HCT116 (cell line): Measurements from ENCODE around the gene DCTN3. TPM values are rescaled to one million over a fixed set of nuclear protein-coding genes. Genes with fewer than 3 reads are reported as not detected.

Experiments
- ATAC-seq: fragments of 200-7000 bp; cut with Tn5 transposase; 2 replicates; pipeline ENCODE4 v1.9.1; 2020; ENCODE audit warnings: mild to moderate bottlenecking, moderate library complexity
- BruUV-seq: library from RNA; stranded (reverse); fragments of 400-500 nt; replicated peaks from 2 replicates; lab custom pipeline; 2021; lab: Mats Ljungman, UMichigan
- CTCF ChIA-PET: fragments of 300-600 bp; sonication (Branson Sonifier 250); formaldehyde crosslinking; loops from one replicate; lab custom pipeline; 2021; ENCODE audit warnings: antibody characterized with exemption; lab: Charles Lee
- POLR2A ChIA-PET: fragments of 300-600, 350-600 bp; sonication (Branson Sonifier 250); formaldehyde crosslinking; loops from one replicate; lab custom pipeline; 2021; ENCODE audit warnings: antibody characterized with exemption; lab: Charles Lee
- RAD21 ChIA-PET, 2 experiments: fragments of 300-600 bp; sonication (Branson Sonifier 250); formaldehyde crosslinking; loops; one replicate each; lab custom pipeline; 2023; ENCODE audit warnings: low total read pairs in 2 of 2; ENCODE audit not compliant: uncharacterized antibody in 2 of 2, unreplicated experiment in 2 of 2, low non-redundant PET in 1 of 2; lab: Charles Lee
- DNase-seq: peaks from one replicate; pipeline ENCODE4 v3.0.0-alpha.2; 2010; ENCODE audit warnings: low read depth, low spot score
- H2AFZ ChIP-seq: fragments of 200-600 bp; shearing (Covaris generic), sonication (generic); 2 replicates; pipeline ENCODE4 v1.6.1; 2017; ENCODE audit warnings: low read depth, mixed run types, mixed read lengths, antibody characterized with exemption, low read length; ENCODE audit not compliant: poor library complexity, severe bottlenecking
- H3K27ac ChIP-seq: 2 replicates; pipeline ENCODE4 v1.5.1; 2012; ENCODE audit warnings: low read depth, low read length
- H3K27me3 ChIP-seq: fragments of 200-600 bp; sonication (generic); 2 replicates; pipeline ENCODE4 v1.6.1; 2016; ENCODE audit warnings: mixed run types, low read length, mixed read lengths; ENCODE audit not compliant: insufficient read depth
- H3K36me3 ChIP-seq, 2 experiments: fragments of 200-500 bp in 1 of 2; fragments of 200-600 bp in 1 of 2; sonication (Bioruptor generic) in 1 of 2; sonication (generic) in 1 of 2; 2 replicates each; pipeline versions ENCODE4 v1.5.1 to v1.6.1; 2014 to 2016; ENCODE audit warnings: low read length in 2 of 2, inconsistent platforms in 1 of 2, mixed read lengths in 1 of 2, mixed run types in 1 of 2; ENCODE audit not compliant: insufficient read depth in 2 of 2, control insufficient read depth in 1 of 2
- H3K4me1 ChIP-seq, 2 experiments: fragments of 200-600 bp in 1 of 2; sonication (generic) in 1 of 2; 2 replicates each; pipeline versions ENCODE4 v1.5.1 to v1.6.1; 2012 to 2017; ENCODE audit warnings: low read length in 2 of 2, inconsistent platforms in 1 of 2, mild to moderate bottlenecking in 1 of 2, mixed read lengths in 1 of 2, mixed run types in 1 of 2, moderate library complexity in 1 of 2; ENCODE audit not compliant: insufficient read depth in 2 of 2, control insufficient read depth in 1 of 2
- H3K4me2 ChIP-seq: fragments of 200-600 bp; sonication (generic); 2 replicates; pipeline ENCODE4 v1.6.1; 2017; ENCODE audit warnings: mixed run types, low read length, mixed read lengths
- H3K4me3 ChIP-seq, 2 experiments: fragments of 200-600 bp in 1 of 2; sonication (generic) in 1 of 2; replicated peaks in 1 of 2; 2 replicates each; pipeline ENCODE4 v1.5.1; 2011 to 2016; ENCODE audit warnings: low read length in 2 of 2, control low read depth in 1 of 2, low read depth in 1 of 2, mild to moderate bottlenecking in 1 of 2, mixed read lengths in 1 of 2, mixed run types in 1 of 2
- H3K79me2 ChIP-seq: fragments of 200-600 bp; sonication (generic); 2 replicates; pipeline ENCODE4 v1.6.1; 2017; ENCODE audit warnings: mild to moderate bottlenecking, mixed run types, low read length, moderate library complexity, mixed read lengths; ENCODE audit not compliant: insufficient read depth
- H3K9ac ChIP-seq: fragments of 200-600 bp; sonication (generic); 2 replicates; pipeline ENCODE4 v1.6.1; 2016; ENCODE audit warnings: low read length, mixed read lengths
- H3K9me2 ChIP-seq: fragments of 200-600 bp; sonication (generic), shearing (Covaris generic); 2 replicates; pipeline ENCODE4 v1.6.1; 2017; ENCODE audit warnings: mixed run types, mild to moderate bottlenecking, moderate library complexity; ENCODE audit not compliant: insufficient read depth
- H3K9me3 ChIP-seq, 2 experiments: fragments of 200-500 bp in 1 of 2; fragments of 200-600 bp in 1 of 2; sonication (Bioruptor generic) in 1 of 2; sonication (generic) in 1 of 2; 2 replicates each; pipeline ENCODE4 v1.6.1; 2014 to 2017; ENCODE audit warnings: low read length in 2 of 2, mixed read lengths in 2 of 2, inconsistent platforms in 1 of 2, low read depth in 1 of 2, mild to moderate bottlenecking in 1 of 2, mixed run types in 1 of 2, moderate library complexity in 1 of 2; ENCODE audit not compliant: control insufficient read depth in 1 of 2, insufficient read depth in 1 of 2
- H4K20me1 ChIP-seq: fragments of 200-600 bp; sonication (generic), shearing (Covaris generic); 2 replicates; pipeline ENCODE4 v1.6.1; 2017; ENCODE audit warnings: mixed run types, mild to moderate bottlenecking, moderate library complexity; ENCODE audit not compliant: insufficient read depth
- ATF3 ChIP-seq: IDR thresholded peaks from 2 replicates; pipeline ENCODE4 v1.6.1; 2012
- CEBPB ChIP-seq: IDR thresholded peaks from 2 replicates; pipeline ENCODE4 v1.6.1; 2012; ENCODE audit warnings: low read depth
- EGR1 ChIP-seq: IDR thresholded peaks from 2 replicates; pipeline ENCODE4 v1.6.1; 2012; ENCODE audit warnings: low read depth
- FOSL1 ChIP-seq: IDR thresholded peaks from 2 replicates; pipeline ENCODE4 v1.6.1; 2012; ENCODE audit warnings: low read depth
- MAX ChIP-seq: IDR thresholded peaks from 2 replicates; pipeline ENCODE4 v1.6.1; 2012
- POLR2A ChIP-seq: IDR thresholded peaks from 2 replicates; pipeline ENCODE4 v1.7.0; 2011; ENCODE audit warnings: borderline replicate concordance; ENCODE audit not compliant: insufficient read depth, insufficient read length; ENCODE audit errors: extremely low read depth
- POLR2AphosphoS5 ChIP-seq: IDR thresholded peaks from 2 replicates; pipeline ENCODE4 v1.6.1; 2011; ENCODE audit warnings: mild to moderate bottlenecking, low read depth, low read length, moderate library complexity
- RAD21 ChIP-seq: IDR thresholded peaks from 2 replicates; pipeline ENCODE4 v1.6.1; 2012; ENCODE audit warnings: low read depth, mild to moderate bottlenecking
- REST ChIP-seq: IDR thresholded peaks from 2 replicates; pipeline ENCODE4 v1.6.1; 2012; ENCODE audit warnings: low read depth
- SIN3A ChIP-seq: IDR thresholded peaks from 2 replicates; pipeline ENCODE4 v1.6.1; 2012; ENCODE audit warnings: low read depth
- TCF7L2 ChIP-seq: IDR thresholded peaks from 2 replicates; pipeline ENCODE4 v1.7.0; 2011; ENCODE audit warnings: borderline replicate concordance, inconsistent platforms; ENCODE audit not compliant: insufficient read depth, insufficient read length; ENCODE audit errors: extremely low read depth
- ZBTB33 ChIP-seq: IDR thresholded peaks from 2 replicates; pipeline ENCODE4 v1.6.1; 2011; ENCODE audit warnings: mild to moderate bottlenecking, low read length, moderate library complexity; ENCODE audit not compliant: insufficient replicate concordance; ENCODE audit errors: extremely low read depth
- ZNF274 ChIP-seq: fragments of 200-500 bp; sonication (Bioruptor generic); IDR thresholded peaks from 2 replicates; pipeline ENCODE4 v1.6.1; 2014; ENCODE audit warnings: mild to moderate bottlenecking, low read depth, low read length, inconsistent platforms
- intact Hi-C: fragments of 100-400 bp; cut with micrococcal nuclease; formaldehyde crosslinking; loops from 2 replicates; pipeline ENCODE4 v1.10.0; 2022
- total RNA-seq: library from RNA; stranded (reverse); gene quantifications from one replicate; pipeline ENCODE4 v1.2.1, GENCODE V29; 2021; ENCODE audit not compliant: unreplicated experiment

The DCTN3 gene
- total RNA-seq, 1 experiment from 2014 or later, result 64.0 TPM

- TF ChIP-seq TCF7L2, result no peak
- no peak for TF ChIP-seq REST
- TF ChIP-seq ATF3, result no peak
- no peak for TF ChIP-seq ZBTB33
- no peak for TF ChIP-seq FOSL1
- no peak for TF ChIP-seq MAX
- no peak for TF ChIP-seq POLR2A
- TF ChIP-seq ZNF274, result no peak
- TF ChIP-seq EGR1, result no peak
- TF ChIP-seq CEBPB, result no peak
- no peak for TF ChIP-seq RAD21
- TF ChIP-seq POLR2AphosphoS5, result no peak
- no peak for TF ChIP-seq SIN3A
- Histone ChIP-seq H3K79me2 (no peaks in the 10 kb centered on the region), H3K27ac (no peak overlapping the region), H3K4me3 (no peak overlapping the region), H3K36me3 (no peaks in the 10 kb centered on the region), H3K4me2 (no peak overlapping the region), H4K20me1 (no peaks in the 10 kb centered on the region), H3K4me1 (no peaks in the 10 kb centered on the region), H3K9ac (no peak overlapping the region), H3K27me3 (no peaks in the 10 kb centered on the region), H3K9me3 (no peaks in the 10 kb centered on the region), H3K9me2 (no peaks in the 10 kb centered on the region), H2AFZ (no peak overlapping the region)
- CTCF ChIA-PET, result no interaction called here
- DNase-seq (no peak), ATAC-seq (no peak)
- BruUV-seq, result no TSS peak
- RAD21 ChIA-PET, result no interaction called here
- intact Hi-C loops, result no loop called here
- POLR2A ChIA-PET, result no interaction called here
Observed at GRCh38 chr9:34564617-34565016, 55.7 kb downstream of the DCTN3 start.

Other genes with a start within 250 kb of the DCTN3 start
- gene MYORG, start 243.6 kb downstream of the DCTN3 start, total RNA-seq, result 8.5 TPM
- gene FAM219A, start 161.9 kb downstream of the DCTN3 start, total RNA-seq, result 13.4 TPM
- gene DNAI1, start 161.7 kb downstream of the DCTN3 start, total RNA-seq, result 1.1 TPM
- gene ENHO, start 97.5 kb downstream of the DCTN3 start, total RNA-seq, result 6.1 TPM
- not detected for gene CNTFR, start 30.8 kb downstream of the DCTN3 start, total RNA-seq
- 51.1 TPM for gene RPP25L, start 8.4 kb downstream of the DCTN3 start, total RNA-seq
- 0.42 TPM for gene ARID3C, start 8.6 kb upstream of the DCTN3 start, total RNA-seq
- 109 TPM for gene SIGMAR1, start 17.3 kb upstream of the DCTN3 start, total RNA-seq
- 28.2 TPM for gene GALT, start 26.2 kb upstream of the DCTN3 start, total RNA-seq
- gene IL11RA, start 31.7 kb upstream of the DCTN3 start, total RNA-seq, result 10.6 TPM
- gene CCL27, start 42.2 kb upstream of the DCTN3 start, total RNA-seq, result 1.0 TPM
- gene CCL19, start 70.8 kb upstream of the DCTN3 start, total RNA-seq, result not detected
- gene CCL21, start 89.6 kb upstream of the DCTN3 start, total RNA-seq, result 0.74 TPM